OCI-LY7 (cell line): ENCODE results near the gene SH3PXD2A. TPM values are rescaled to one million over a fixed set of nuclear protein-coding genes. Genes with fewer than 3 reads are reported as not detected.

Source experiments
- BruUV-seq: library from RNA; stranded (reverse); fragments of 400-500 nt; replicated peaks from 2 replicates; lab custom pipeline; 2021; lab: Mats Ljungman, UMichigan
- CTCF ChIA-PET: fragments of 300-600 bp; sonication (Branson Sonifier 250); formaldehyde crosslinking; loops from one replicate; lab custom pipeline; 2022; ENCODE audit warnings: antibody characterized with exemption; ENCODE audit not compliant: unreplicated experiment; lab: Charles Lee
- POLR2A ChIA-PET: fragments of 300-600 bp; sonication (Branson Sonifier 250); formaldehyde crosslinking; loops from one replicate; lab custom pipeline; 2022; ENCODE audit warnings: antibody characterized with exemption; lab: Charles Lee
- DNase-seq: peaks from one replicate; pipeline ENCODE4 v3.0.0-alpha.2; 2015; ENCODE audit warnings: low spot score
- H2AFZ ChIP-seq: fragments of 200-600 bp; sonication (generic), shearing (Covaris generic); 2 replicates; pipeline ENCODE4 v1.6.1; 2014; ENCODE audit warnings: mild to moderate bottlenecking, antibody characterized with exemption, low read length, moderate library complexity
- H3K27ac ChIP-seq: fragments of 200-600 bp; sonication (generic); 2 replicates; pipeline ENCODE4 v1.5.1; 2014; ENCODE audit warnings: mixed run types, low read depth, mild to moderate bottlenecking, moderate library complexity, low read length, inconsistent platforms; ENCODE audit not compliant: poor library complexity, severe bottlenecking
- H3K36me3 ChIP-seq: fragments of 200-600 bp; sonication (generic); 2 replicates; pipeline ENCODE4 v1.6.1; 2014; ENCODE audit warnings: mild to moderate bottlenecking, antibody characterized with exemption, low read length, moderate library complexity, mixed read lengths; ENCODE audit not compliant: insufficient read depth
- H3K4me1 ChIP-seq: fragments of 200-600 bp; sonication (generic); 2 replicates; pipeline ENCODE4 v1.5.1; 2014; ENCODE audit warnings: mild to moderate bottlenecking, low read length; ENCODE audit not compliant: insufficient read depth, poor library complexity, severe bottlenecking
- H3K4me2 ChIP-seq: fragments of 200-600 bp; sonication (generic); 2 replicates; pipeline ENCODE4 v1.6.1; 2014; ENCODE audit warnings: mild to moderate bottlenecking, low read length
- H3K4me3 ChIP-seq: fragments of 200-600 bp; sonication (generic); 2 replicates; pipeline ENCODE4 v1.5.1; 2014; ENCODE audit warnings: mild to moderate bottlenecking, low read depth, low read length; ENCODE audit not compliant: poor library complexity, severe bottlenecking
- H3K79me2 ChIP-seq: fragments of 200-600 bp; sonication (generic); 2 replicates; pipeline ENCODE4 v1.6.1; 2016; ENCODE audit warnings: low read depth, mild to moderate bottlenecking, low read length, moderate library complexity, mixed read lengths; ENCODE audit not compliant: insufficient read depth
- H3K9me2 ChIP-seq: fragments of 200-600 bp; sonication (generic); 2 replicates; pipeline ENCODE4 v1.6.1; 2016; ENCODE audit warnings: mild to moderate bottlenecking, low read length, mixed read lengths; ENCODE audit not compliant: insufficient read depth
- H3K9me3 ChIP-seq: fragments of 200-600 bp; sonication (generic); 2 replicates; pipeline ENCODE4 v1.6.1; 2014; ENCODE audit warnings: mild to moderate bottlenecking, mixed run types, low read length, mixed read lengths
- H4K20me1 ChIP-seq: fragments of 200-600 bp; sonication (generic); 2 replicates; pipeline ENCODE4 v1.6.1; 2014; ENCODE audit warnings: mild to moderate bottlenecking, antibody characterized with exemption, low read length, moderate library complexity, mixed read lengths; ENCODE audit not compliant: insufficient read depth
- EZH2phosphoT487 ChIP-seq: fragments of 200-600 bp; sonication (generic); IDR thresholded peaks from 2 replicates; pipeline ENCODE4 v1.6.1; 2018; ENCODE audit warnings: low read depth, borderline replicate concordance, mild to moderate bottlenecking, mixed run types, antibody characterized with exemption, low read length, moderate library complexity, mixed read lengths
- intact Hi-C: fragments of 100-400 bp; cut with micrococcal nuclease; formaldehyde crosslinking; loops from one replicate; pipeline ENCODE4 v1.10.0; 2022; ENCODE audit not compliant: unreplicated experiment
- total RNA-seq, 2 experiments: library from RNA; depleted of rRNA in 1 of 2; stranded (reverse); fragments of >200 nt in 1 of 2; shearing (Covaris generic) in 1 of 2; gene quantifications; 2 replicates each; pipeline ENCODE4 v1.2.3, GENCODE V29; 2014 to 2022
- TF ChIP-seq, protein P1 (sequence below): fragments of 200-600 bp; sonication (generic); conservative IDR thresholded peaks from 2 replicates; pipeline ENCODE4 v1.5.1; 2014; ENCODE audit warnings: mild to moderate bottlenecking, antibody characterized with exemption, low read length, moderate library complexity, mixed read lengths

The SH3PXD2A gene
- total RNA-seq, 2 experiments from 2014 or later = 0.85 to 5.9 TPM

DNA sequence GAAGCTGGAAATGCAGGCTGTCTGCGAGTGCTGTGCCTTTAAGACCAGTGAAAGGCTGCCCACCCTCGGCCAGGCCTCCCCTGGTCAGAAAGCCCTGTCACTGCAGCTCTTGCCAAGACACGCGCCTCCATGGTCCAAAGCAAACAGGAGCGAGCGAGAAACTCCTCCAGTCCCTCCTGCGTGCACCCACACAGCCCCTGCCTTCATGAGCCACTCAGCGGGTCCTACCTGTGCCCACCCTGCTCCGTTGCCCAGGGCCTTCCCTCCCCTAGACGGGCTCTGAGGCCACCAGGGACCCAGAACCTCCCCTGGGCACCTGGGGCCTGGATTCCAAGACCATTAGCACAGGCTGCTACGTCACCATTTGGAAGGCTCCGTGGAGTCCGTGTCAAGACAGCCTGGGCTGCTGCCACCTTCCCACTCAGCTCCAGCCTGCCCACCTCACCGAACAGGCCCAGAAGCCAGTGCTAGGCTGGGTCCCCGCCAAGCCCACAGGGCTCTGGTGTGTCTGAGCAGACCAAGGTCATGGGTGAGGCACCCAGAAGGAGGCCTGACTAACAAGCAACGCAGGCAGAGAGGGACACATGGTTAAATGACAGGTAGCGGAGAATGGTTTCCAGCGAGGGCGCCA lies 217.3 kb downstream of the SH3PXD2A start:
- TF ChIP-seq, protein P1, sequence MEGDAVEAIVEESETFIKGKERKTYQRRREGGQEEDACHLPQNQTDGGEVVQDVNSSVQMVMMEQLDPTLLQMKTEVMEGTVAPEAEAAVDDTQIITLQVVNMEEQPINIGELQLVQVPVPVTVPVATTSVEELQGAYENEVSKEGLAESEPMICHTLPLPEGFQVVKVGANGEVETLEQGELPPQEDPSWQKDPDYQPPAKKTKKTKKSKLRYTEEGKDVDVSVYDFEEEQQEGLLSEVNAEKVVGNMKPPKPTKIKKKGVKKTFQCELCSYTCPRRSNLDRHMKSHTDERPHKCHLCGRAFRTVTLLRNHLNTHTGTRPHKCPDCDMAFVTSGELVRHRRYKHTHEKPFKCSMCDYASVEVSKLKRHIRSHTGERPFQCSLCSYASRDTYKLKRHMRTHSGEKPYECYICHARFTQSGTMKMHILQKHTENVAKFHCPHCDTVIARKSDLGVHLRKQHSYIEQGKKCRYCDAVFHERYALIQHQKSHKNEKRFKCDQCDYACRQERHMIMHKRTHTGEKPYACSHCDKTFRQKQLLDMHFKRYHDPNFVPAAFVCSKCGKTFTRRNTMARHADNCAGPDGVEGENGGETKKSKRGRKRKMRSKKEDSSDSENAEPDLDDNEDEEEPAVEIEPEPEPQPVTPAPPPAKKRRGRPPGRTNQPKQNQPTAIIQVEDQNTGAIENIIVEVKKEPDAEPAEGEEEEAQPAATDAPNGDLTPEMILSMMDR = no peak
- Histone ChIP-seq H3K9me2 (no peaks in the 10 kb centered on the region), H4K20me1 (no peaks in the 10 kb centered on the region), H3K36me3 (no peaks in the 10 kb centered on the region), H3K4me1 (no peaks in the 10 kb centered on the region), H3K9me3 (no peaks in the 10 kb centered on the region), H3K4me2 (no peak overlapping the region), H3K27ac (no peak overlapping the region), H2AFZ (no peak overlapping the region), H3K79me2 (no peaks in the 10 kb centered on the region), H3K4me3 (no peak overlapping the region)
- ChIA-PET CTCF (no interaction called here), POLR2A (no interaction called here)
- no TSS peak for BruUV-seq
- DNase-seq = no peak
- intact Hi-C loops = no loop called here

DNA sequence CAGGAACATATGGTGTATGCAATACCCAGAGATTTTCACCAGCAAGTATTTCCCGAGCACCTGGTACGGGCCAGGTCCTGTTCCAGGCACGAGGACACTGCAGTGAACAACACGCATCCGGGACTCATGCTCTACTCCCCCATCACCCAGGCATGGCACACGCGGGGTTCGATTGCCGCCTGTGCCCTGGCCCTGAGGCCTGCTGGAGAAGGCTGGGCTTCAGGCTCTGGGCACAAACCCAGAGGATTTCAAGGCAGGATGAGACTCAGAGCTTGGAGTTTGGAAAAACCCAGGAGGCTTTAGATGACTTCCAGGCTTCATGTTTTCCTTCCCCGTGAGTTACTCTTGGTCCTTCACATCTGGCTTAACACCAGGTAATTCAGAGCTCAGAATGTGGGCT lies 218.4 kb downstream of the SH3PXD2A start:
- no peak overlapping the region for H3K27ac ChIP-seq
- no peak overlapping the region for H2AFZ ChIP-seq
- TF ChIP-seq, protein P1 = no peak
- no peak for TF ChIP-seq EZH2phosphoT487
- H3K36me3 ChIP-seq = no peaks in the 10 kb centered on the region
- no peak for DNase-seq
- no peaks in the 10 kb centered on the region for H3K79me2 ChIP-seq
- H3K9me2 ChIP-seq = no peaks in the 10 kb centered on the region
- intact Hi-C loops = no loop called here
- no peaks in the 10 kb centered on the region for H3K9me3 ChIP-seq
- ChIA-PET POLR2A (interaction anchor here (1.2 kb wide), 1 partner anchor 10 kb away, joined by 5 read pairs; no protein-coding TSS in a partner anchor), CTCF (interaction anchor here (1.2 kb wide), 1 partner anchor 25 kb away, joined by 4 read pairs; no protein-coding TSS in a partner anchor)
- H3K4me2 ChIP-seq = no peak overlapping the region
- H4K20me1 ChIP-seq = no peaks in the 10 kb centered on the region
- BruUV-seq = no TSS peak
- H3K4me1 ChIP-seq = no peaks in the 10 kb centered on the region
- no peak overlapping the region for H3K4me3 ChIP-seq

DNA sequence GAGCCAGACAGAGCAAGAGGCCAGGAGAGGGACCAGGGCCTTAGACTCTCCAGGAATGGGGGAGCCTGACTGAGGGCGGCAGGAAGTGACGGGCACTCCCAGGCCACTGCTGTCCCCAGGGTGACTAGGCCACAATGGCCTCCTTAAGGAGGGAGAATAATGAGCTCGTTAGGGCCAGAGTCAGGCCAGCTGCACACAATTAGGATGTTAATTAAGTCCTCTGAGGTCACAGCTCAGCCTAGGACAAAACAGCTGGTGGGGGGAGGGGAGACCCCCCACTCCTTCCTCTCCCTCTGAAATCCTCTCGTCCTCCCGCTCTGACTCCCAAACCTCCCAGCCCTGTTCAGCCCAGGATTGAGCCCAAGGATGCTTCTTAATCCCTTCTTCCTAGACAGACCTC lies 218.9 kb downstream of the SH3PXD2A start:
- no peak overlapping the region for H3K27ac ChIP-seq
- CTCF ChIA-PET = interaction anchor here (1.2 kb wide), 1 partner anchor 24 kb away, joined by 4 read pairs; no protein-coding TSS in a partner anchor
- intact Hi-C loops = no loop called here

More for the DNA sequence above, 218.9 kb downstream of the SH3PXD2A start:
- Histone ChIP-seq H4K20me1 (no peaks in the 10 kb centered on the region), H3K4me1 (no peaks in the 10 kb centered on the region), H3K9me3 (no peaks in the 10 kb centered on the region), H3K4me2 (no peak overlapping the region), H3K36me3 (no peaks in the 10 kb centered on the region), H3K9me2 (no peaks in the 10 kb centered on the region), H3K4me3 (no peak overlapping the region), H3K79me2 (no peaks in the 10 kb centered on the region), H2AFZ (no peak overlapping the region)
- BruUV-seq = no TSS peak
- POLR2A ChIA-PET = interaction anchor here (1.2 kb wide), 1 partner anchor 9 kb away, joined by 5 read pairs; no protein-coding TSS in a partner anchor
- TF ChIP-seq, protein P1 = no peak
- TF ChIP-seq EZH2phosphoT487 = no peak
- DNase-seq = no peak
